Purkinje cell (primary cell): ENCODE results near the gene ZNG1C. TPM values are rescaled to one million over a fixed set of nuclear protein-coding genes. Genes with fewer than 3 reads are reported as not detected.

Source experiments
- polyA plus RNA-seq: library from polyadenylated mRNA; unstranded; fragments of >200 nt; fragmentation: Nextera tagmentation; gene quantifications from 2 replicates; pipeline ENCODE4 v1.2.1, GENCODE V29; 2014

The ZNG1C gene
- 98.9 and 101 TPM in 2 replicates for polyA plus RNA-seq

DNA sequence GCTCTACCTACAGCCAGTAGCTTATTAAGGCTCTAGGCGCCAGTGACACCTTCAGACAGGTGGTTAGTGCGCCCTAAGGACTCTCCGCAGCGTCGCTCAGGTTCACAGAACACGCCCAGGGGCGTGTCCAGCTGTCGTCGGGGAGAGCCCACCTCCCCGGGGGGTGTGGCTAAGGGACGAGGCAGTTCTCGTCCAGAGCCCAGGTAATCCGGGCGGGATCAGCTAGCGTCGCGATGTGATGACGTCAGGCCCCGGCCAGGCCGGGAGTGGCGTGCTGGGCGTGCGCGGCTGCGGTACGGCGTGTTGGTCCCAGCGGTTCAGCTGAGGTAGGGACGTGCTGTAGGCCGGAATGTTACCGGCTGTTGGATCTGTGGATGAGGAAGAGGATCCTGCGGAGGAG lies at the start of gene ZNG1C:
TSS of gene ZNG1C (plus strand) at position 301 of the 400 bp plus-strand sequence. CDS start at position 350, 49 bp downstream.

DNA sequence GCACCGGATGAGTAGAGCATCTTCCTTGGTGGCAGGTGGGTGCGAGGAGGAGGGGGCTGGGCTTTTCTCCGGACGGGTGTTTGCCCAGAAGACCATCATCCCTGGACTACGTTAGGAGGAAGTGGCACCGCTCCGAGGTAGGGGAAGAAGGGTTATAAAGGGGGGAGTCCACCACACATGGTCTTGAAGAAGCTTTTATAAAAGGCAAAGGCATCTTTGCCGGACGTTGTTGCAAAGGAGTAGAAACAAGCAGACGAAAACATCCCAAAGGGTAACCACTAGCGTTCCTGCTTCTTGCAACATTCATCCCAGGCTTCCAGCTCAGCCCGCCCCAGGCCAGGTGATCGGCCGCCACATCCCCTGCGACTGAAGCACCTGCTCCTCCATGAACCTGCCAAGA lies 60.8 kb downstream of the ZNG1C start, which contains the start of gene FOXD4L3:
TSS of gene FOXD4L3 (plus strand) at position 301 of the 400 bp plus-strand sequence. CDS start at position 386, 85 bp downstream.

Other genes starting within 250 kb of the ZNG1C start
- not detected in 2 replicates for gene FOXD4L3, start 60.9 kb downstream of the ZNG1C start, polyA plus RNA-seq
- 0.39 and 0.67 TPM in 2 replicates for gene PGM5, start 114.6 kb downstream of the ZNG1C start, polyA plus RNA-seq